ENCODE data around the gene ELAVL2.

- TF ChIP-seq, protein P1, sequence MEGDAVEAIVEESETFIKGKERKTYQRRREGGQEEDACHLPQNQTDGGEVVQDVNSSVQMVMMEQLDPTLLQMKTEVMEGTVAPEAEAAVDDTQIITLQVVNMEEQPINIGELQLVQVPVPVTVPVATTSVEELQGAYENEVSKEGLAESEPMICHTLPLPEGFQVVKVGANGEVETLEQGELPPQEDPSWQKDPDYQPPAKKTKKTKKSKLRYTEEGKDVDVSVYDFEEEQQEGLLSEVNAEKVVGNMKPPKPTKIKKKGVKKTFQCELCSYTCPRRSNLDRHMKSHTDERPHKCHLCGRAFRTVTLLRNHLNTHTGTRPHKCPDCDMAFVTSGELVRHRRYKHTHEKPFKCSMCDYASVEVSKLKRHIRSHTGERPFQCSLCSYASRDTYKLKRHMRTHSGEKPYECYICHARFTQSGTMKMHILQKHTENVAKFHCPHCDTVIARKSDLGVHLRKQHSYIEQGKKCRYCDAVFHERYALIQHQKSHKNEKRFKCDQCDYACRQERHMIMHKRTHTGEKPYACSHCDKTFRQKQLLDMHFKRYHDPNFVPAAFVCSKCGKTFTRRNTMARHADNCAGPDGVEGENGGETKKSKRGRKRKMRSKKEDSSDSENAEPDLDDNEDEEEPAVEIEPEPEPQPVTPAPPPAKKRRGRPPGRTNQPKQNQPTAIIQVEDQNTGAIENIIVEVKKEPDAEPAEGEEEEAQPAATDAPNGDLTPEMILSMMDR (conservative IDR thresholded peaks at IDR 0.05; ENCODE audit: low read depth, low read length), result no peak
- no peak for TF ChIP-seq POLR2A (IDR thresholded peaks at IDR 0.05; ENCODE audit: low read depth, low read length)
- TF ChIP-seq, protein P2, sequence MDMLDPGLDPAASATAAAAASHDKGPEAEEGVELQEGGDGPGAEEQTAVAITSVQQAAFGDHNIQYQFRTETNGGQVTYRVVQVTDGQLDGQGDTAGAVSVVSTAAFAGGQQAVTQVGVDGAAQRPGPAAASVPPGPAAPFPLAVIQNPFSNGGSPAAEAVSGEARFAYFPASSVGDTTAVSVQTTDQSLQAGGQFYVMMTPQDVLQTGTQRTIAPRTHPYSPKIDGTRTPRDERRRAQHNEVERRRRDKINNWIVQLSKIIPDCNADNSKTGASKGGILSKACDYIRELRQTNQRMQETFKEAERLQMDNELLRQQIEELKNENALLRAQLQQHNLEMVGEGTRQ (IDR thresholded peaks at IDR 0.05; ENCODE audit: low read depth, low read length), result no peak
- TF ChIP-seq CEBPB (IDR thresholded peaks at IDR 0.05; ENCODE audit: low read depth, low read length), result no peak
- TF ChIP-seq RCOR1 (IDR thresholded peaks at IDR 0.05; ENCODE audit: insufficient replicate concordance, low read length), result no peak
- no peak for TF ChIP-seq RAD21 (IDR thresholded peaks at IDR 0.05; ENCODE audit: low read length)
- TF ChIP-seq SMC3 (IDR thresholded peaks at IDR 0.05; ENCODE audit: low read depth, low read length), result no peak
- no peak for TF ChIP-seq NFE2L2 (IDR thresholded peaks at IDR 0.05; ENCODE audit: low read depth, low read length)
- TF ChIP-seq MXI1 (IDR thresholded peaks at IDR 0.05; ENCODE audit: borderline replicate concordance, low read depth, low read length), result no peak
- TF ChIP-seq ELK1 (IDR thresholded peaks at IDR 0.05; ENCODE audit: borderline replicate concordance, low read depth, low read length), result no peak
- TF ChIP-seq MAZ (IDR thresholded peaks at IDR 0.05; ENCODE audit: borderline replicate concordance, low read depth, low read length), result no peak
These were observed 74.4 kb downstream of the ELAVL2 start for GRCh38 chr9:23751633-23752032.
